Measurements from ENCODE around the gene SLC37A3.

DNA sequence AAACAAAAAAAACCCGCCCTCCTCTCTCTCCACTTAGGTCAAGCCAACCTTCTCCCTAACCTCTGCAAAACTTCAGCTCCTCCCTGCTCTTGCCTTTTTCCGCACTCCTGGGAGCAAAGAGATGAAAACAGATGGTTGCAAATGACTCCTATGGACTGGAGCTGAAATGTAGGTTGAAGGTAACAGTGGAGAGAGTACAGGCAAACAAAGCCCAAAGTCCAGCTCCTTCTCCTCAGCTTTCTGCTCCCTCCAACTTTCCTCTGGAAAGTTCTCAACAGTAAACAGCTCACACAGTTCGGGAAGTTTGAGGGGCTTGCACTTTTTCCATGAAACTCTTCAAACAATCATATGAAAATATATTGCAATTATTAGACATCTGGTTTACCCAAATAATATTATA lies 90.3 kb downstream of the SLC37A3 start:
- no peak for TF ChIP-seq TCF4 (CRISPR knock-in tag; IDR thresholded peaks at IDR 0.05; ENCODE audit: borderline replicate concordance)
- TF ChIP-seq, protein P1, sequence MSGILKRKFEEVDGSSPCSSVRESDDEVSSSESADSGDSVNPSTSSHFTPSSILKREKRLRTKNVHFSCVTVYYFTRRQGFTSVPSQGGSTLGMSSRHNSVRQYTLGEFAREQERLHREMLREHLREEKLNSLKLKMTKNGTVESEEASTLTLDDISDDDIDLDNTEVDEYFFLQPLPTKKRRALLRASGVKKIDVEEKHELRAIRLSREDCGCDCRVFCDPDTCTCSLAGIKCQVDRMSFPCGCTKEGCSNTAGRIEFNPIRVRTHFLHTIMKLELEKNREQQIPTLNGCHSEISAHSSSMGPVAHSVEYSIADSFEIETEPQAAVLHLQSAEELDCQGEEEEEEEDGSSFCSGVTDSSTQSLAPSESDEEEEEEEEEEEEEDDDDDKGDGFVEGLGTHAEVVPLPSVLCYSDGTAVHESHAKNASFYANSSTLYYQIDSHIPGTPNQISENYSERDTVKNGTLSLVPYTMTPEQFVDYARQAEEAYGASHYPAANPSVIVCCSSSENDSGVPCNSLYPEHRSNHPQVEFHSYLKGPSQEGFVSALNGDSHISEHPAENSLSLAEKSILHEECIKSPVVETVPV (CRISPR knock-in tag; IDR thresholded peaks at IDR 0.05) = no peak
- TF ChIP-seq, protein P2, sequence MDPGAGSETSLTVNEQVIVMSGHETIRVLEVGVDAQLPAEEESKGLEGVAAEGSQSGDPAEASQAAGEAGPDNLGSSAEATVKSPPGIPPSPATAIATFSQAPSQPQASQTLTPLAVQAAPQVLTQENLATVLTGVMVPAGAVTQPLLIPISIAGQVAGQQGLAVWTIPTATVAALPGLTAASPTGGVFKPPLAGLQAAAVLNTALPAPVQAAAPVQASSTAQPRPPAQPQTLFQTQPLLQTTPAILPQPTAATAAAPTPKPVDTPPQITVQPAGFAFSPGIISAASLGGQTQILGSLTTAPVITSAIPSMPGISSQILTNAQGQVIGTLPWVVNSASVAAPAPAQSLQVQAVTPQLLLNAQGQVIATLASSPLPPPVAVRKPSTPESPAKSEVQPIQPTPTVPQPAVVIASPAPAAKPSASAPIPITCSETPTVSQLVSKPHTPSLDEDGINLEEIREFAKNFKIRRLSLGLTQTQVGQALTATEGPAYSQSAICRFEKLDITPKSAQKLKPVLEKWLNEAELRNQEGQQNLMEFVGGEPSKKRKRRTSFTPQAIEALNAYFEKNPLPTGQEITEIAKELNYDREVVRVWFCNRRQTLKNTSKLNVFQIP (CRISPR knock-in tag; IDR thresholded peaks at IDR 0.05; ENCODE audit: borderline replicate concordance, low read depth) = no peak

Data from SK-N-SH treated with all-trans-retinoic acid at 6 μM for 48 hours (cell line).